DMS153 (cell line): Measurements from ENCODE around the gene IGLL5.
"Not testable (repeated sequence)": the region's sequence is repeated elsewhere in the genome, so short reads cannot be mapped to it uniquely, and the experiment has no call there.

Source experiments
- DNase-seq: peaks from one replicate; lab custom pipeline; 2025; lab: John Stamatoyannopoulos, UW

Gene IGLL5

GRCh38 chr22:22914726-22915669 is 27.4 kb downstream of the IGLL5 start:
- no peak for DNase-seq

- DNase-seq: no peak
Observed at GRCh38 chr22:22915670-22916035, 28.0 kb downstream of the IGLL5 start.

- no peak for DNase-seq
Observed at GRCh38 chr22:22916215-22916951, 28.8 kb downstream of the IGLL5 start.

- no peak for DNase-seq
Observed at GRCh38 chr22:22916952-22917290, 29.3 kb downstream of the IGLL5 start.

DNA sequence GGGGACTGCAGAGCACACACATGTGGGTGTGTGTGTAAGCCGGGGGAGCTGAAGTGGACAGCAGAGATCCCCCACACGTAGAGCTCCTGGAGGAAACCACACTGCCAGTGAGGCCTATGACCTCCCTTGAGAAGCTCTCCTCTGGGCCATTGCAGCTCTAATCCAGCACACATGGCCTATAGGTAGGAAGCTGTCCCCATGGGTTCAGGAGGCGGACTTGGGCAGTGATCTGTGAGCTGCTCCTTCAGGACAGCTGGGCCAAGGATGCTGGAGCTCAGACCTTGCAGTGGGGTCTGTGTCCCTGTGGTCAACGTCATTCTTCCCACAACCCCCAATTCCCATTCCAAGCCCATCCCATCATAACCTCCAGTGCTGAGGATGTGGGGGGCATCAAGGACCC is 29.8 kb downstream of the IGLL5 start:
- no peak for DNase-seq

- no peak for DNase-seq
Observed at GRCh38 chr22:22918297-22918965, 30.8 kb downstream of the IGLL5 start.

- DNase-seq: no peak
Observed at GRCh38 chr22:22919041-22919440, 31.4 kb downstream of the IGLL5 start.

GRCh38 chr22:22920104-22920654 is 32.6 kb downstream of the IGLL5 start:
- no peak for DNase-seq

GRCh38 chr22:22920910-22921550 is 33.4 kb downstream of the IGLL5 start:
- no peak for DNase-seq

DNA sequence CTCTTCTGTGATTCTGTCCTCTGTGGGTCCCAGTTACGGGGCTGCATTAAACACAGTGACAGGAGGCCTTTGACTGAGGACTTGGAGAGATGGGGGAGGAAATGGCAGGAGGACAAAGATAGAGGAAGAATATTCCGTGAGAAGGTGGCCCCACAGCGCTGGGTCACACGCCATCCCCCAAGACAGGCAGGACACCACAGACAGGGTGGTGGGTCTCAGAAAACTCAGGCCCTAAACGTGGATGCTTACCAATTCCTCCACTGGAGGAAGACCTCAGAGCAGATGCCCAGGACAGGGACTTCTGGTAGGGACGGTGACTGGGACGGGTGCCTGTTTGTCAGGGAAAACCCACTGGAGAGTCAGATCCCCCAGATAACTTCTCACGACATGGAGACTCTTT is 34.0 kb downstream of the IGLL5 start:
- DNase-seq: no peak

GRCh38 chr22:22922092-22922953 is 34.7 kb downstream of the IGLL5 start:
- not testable (repeated sequence) for DNase-seq

DNA sequence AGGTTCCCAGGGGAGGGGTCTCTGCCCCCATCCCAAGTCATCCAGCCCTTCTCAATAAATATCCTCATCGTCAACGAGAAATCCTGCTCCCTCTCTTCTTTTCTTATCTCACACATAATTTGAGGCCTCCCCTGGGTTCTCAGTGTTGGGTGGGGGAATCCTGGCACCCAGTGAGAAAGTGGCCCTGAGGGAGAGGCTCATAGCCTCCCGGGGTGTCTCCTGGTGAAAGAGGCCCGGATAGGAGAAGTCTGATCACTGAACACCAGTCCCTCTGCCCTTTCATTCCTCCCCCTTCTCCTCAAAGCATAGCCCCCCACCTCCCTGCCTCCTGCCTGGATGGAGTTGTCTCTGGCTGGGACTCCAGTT is 35.3 kb downstream of the IGLL5 start:
- DNase-seq: no peak

- no peak for DNase-seq
Observed at GRCh38 chr22:22923379-22923778, 35.8 kb downstream of the IGLL5 start.

DNA sequence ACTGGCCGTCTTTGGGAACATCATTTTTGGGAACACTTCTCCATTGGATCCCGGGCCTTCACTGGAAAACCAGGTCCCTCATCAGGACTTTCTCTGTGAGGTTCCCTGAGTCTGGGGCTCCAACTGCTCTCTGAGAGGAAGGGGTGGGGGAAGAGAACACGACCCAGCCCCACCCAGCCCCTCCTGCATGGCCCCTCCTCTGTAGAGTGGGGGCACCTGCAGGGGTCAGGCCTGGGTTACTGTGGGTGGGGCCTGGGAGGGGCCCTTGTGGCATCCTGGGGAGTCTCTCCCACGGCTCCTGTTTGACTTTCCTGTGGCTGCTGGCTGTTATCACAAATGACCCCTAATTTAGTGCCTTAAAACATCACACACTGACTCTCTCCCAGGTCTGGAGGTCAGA is 36.3 kb downstream of the IGLL5 start:
- no peak for DNase-seq

DNA sequence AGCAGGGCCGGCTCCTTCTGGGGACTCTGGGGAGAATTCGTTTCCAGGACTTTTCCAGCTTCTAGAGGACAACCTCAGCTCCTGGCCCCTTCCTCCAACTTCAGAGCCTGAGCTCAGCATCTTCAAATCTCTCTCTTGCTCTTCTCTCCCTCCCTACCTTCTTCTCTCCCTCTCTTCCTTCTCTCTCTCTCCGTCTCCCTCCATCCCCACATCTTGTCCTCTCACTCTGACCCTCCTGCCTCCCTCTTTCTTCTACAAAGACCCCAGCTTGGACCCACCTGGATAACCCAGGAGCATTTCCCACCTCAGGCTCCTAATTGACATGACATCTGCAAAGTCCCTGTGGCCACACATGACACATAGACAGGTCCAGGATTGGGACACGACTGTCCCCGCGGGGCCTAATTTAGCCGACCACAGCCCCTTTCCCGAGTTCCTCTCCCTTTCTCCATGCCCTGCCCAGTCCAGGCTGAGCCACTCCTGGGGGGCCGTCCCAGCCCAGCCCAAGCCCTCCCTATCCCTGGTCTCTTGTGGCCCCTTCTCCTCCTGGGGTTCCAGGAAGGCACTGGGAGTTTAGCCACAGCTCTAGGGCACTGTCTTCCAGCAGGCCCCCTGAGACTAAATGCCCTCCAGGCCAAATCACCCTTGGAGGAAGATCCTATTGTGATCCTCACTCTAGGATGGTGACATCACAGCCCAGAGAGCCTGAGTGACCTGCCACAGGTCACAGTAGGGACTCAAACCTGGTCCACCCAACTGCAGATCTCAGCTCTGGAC is 36.9 kb downstream of the IGLL5 start:
- no peak for DNase-seq

GRCh38 chr22:22925146-22925804 is 37.7 kb downstream of the IGLL5 start:
- no peak for DNase-seq

DNA sequence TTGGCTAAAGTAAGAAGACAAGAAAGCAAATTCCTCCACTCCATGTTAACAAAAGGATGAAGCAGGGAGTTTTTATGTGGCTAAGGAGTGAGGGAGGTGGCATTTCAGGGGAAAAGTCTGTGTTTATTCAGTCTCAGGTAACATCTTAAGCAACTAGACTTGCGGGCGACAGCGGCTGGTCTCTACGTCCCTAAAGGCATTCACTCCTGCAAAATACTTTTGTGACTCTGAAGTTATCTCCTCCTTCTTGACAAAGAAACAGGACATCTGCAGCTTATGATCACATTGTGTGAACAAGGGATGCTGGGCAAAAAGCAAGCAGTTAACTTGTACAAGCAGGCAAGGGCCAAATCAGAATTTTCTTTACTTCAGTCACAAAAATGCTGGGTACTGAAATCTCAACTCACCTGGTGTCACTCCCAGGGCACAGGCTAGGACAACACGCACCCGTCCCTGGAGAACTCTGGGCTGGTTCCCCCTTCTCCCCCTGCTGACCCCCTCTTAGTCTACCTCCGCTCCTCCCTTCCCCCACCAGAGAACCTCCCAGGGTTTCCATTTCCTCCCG is 38.3 kb downstream of the IGLL5 start:
- DNase-seq: no peak

- no peak for DNase-seq
Observed at GRCh38 chr22:22926370-22927195, 39.0 kb downstream of the IGLL5 start.
